GM12878 (cell line): ENCODE results near the gene PAX5. TPM values are rescaled to one million over a fixed set of nuclear protein-coding genes. Genes with fewer than 3 reads are reported as not detected.

Source experiments
- ASH2L ChIP-seq: fragments of 300-600, 200-600 bp; sonication (generic); IDR thresholded peaks from 2 replicates; pipeline ENCODE4 v1.6.1; 2017; ENCODE audit warnings: low read depth, mild to moderate bottlenecking, borderline replicate concordance
- BCLAF1 ChIP-seq: fragments of 450-650 bp; IDR thresholded peaks from 2 replicates; pipeline ENCODE4 v1.6.1; 2017; ENCODE audit warnings: antibody characterized with exemption, mild to moderate bottlenecking, moderate library complexity
- CHD2 ChIP-seq: IDR thresholded peaks from 2 replicates; pipeline ENCODE4 v1.6.1; 2011; ENCODE audit warnings: low read depth, low read length, improper control_type of control experiment, borderline replicate concordance
- EGR1 ChIP-seq, 2 experiments: IDR thresholded peaks; 1 replicate in 1 of 2; 2 replicates in 1 of 2; pipeline ENCODE4 v1.6.1; 2011 to 2012; ENCODE audit warnings: low read depth in 2 of 2, low read length in 2 of 2, borderline replicate concordance in 1 of 2, mild to moderate bottlenecking in 1 of 2, moderate library complexity in 1 of 2
- EP300 ChIP-seq, 2 experiments: fragments of 150-350 bp in 1 of 2; IDR thresholded peaks; 2 replicates each; pipeline ENCODE4 v1.6.1; 2011 to 2012; ENCODE audit warnings: low read depth in 2 of 2, low read length in 2 of 2, borderline replicate concordance in 1 of 2, improper control_type of control experiment in 1 of 2, inconsistent platforms in 1 of 2; ENCODE audit not compliant: control insufficient read depth in 1 of 2
- FOXM1 ChIP-seq: IDR thresholded peaks from 2 replicates; pipeline ENCODE4 v1.6.1; 2012; ENCODE audit warnings: low read depth, mild to moderate bottlenecking, inconsistent platforms, low read length, moderate library complexity
- IKZF2 ChIP-seq, 2 experiments: fragments of 450-650 bp; IDR thresholded peaks; 2 replicates each; pipeline ENCODE4 v1.6.1; 2017; ENCODE audit warnings: mild to moderate bottlenecking in 2 of 2, moderate library complexity in 2 of 2
- IRF3 ChIP-seq: fragments of 450-650 bp; IDR thresholded peaks from 2 replicates; pipeline ENCODE4 v1.6.1; 2014; ENCODE audit warnings: mild to moderate bottlenecking
- LARP7 ChIP-seq: fragments of 450-650 bp; IDR thresholded peaks from 2 replicates; pipeline ENCODE4 v1.6.1; 2017; ENCODE audit warnings: mild to moderate bottlenecking
- MAX ChIP-seq: IDR thresholded peaks from 2 replicates; pipeline ENCODE4 v1.6.1; 2012; ENCODE audit warnings: low read depth, low read length, improper control_type of control experiment
- MYC ChIP-seq: IDR thresholded peaks from 2 replicates; pipeline ENCODE4 v1.6.1; 2011; ENCODE audit warnings: mild to moderate bottlenecking, low read length, moderate library complexity, inconsistent platforms; ENCODE audit not compliant: insufficient read depth, insufficient replicate concordance, insufficient read length, severe bottlenecking
- NR2F1 ChIP-seq: fragments of 450-650 bp; conservative IDR thresholded peaks from 2 replicates; pipeline ENCODE4 v1.6.1; 2017; ENCODE audit warnings: mild to moderate bottlenecking
- POLR2A ChIP-seq: IDR thresholded peaks from 2 replicates; pipeline ENCODE4 v1.6.1; 2011; ENCODE audit warnings: low read depth, mild to moderate bottlenecking, low read length
- POU2F2 ChIP-seq: IDR thresholded peaks from 3 replicates; pipeline ENCODE4 v1.6.1; 2011; ENCODE audit warnings: low read depth, mild to moderate bottlenecking, low read length, borderline replicate concordance
- RCOR1 ChIP-seq: conservative IDR thresholded peaks from 2 replicates; pipeline ENCODE4 v1.6.1; 2012; ENCODE audit warnings: low read depth, low read length, improper control_type of control experiment
- SIX5 ChIP-seq: IDR thresholded peaks from 2 replicates; pipeline ENCODE4 v1.6.1; 2011; ENCODE audit warnings: mild to moderate bottlenecking, low read depth, low read length, moderate library complexity; ENCODE audit not compliant: severe bottlenecking
- SUPT20H ChIP-seq: IDR thresholded peaks from 2 replicates; pipeline ENCODE4 v1.6.1; 2011; ENCODE audit warnings: low read depth, mild to moderate bottlenecking, low read length, moderate library complexity, borderline replicate concordance; ENCODE audit not compliant: control insufficient read depth
- TCF3 ChIP-seq: IDR thresholded peaks from 2 replicates; pipeline ENCODE4 v1.6.1; 2012; ENCODE audit warnings: low read depth, mild to moderate bottlenecking, low read length, borderline replicate concordance; ENCODE audit not compliant: insufficient read depth
- YY1 ChIP-seq: IDR thresholded peaks from 2 replicates; pipeline ENCODE4 v1.6.1; 2011; ENCODE audit warnings: low read depth, mild to moderate bottlenecking, low read length
- ZNF592 ChIP-seq: fragments of 450-650 bp; IDR thresholded peaks from 2 replicates; pipeline ENCODE4 v1.6.1; 2017; ENCODE audit warnings: mild to moderate bottlenecking, moderate library complexity
- polyA plus RNA-seq, 11 experiments: library from polyadenylated mRNA; depleted of rRNA in 4 of 11; unstranded in 6 of 11; stranded (reverse) in 5 of 11; fragments of >200 nt; fragmentation: Nextera tagmentation in 4 of 11; fragmentation: Illumina TruSeq in 1 of 11; extraction: Ambion mirVana in 4 of 11; extraction: Trizol in 1 of 11; gene quantifications; 1 replicate in 1 of 11; 2 replicates in 10 of 11; pipeline versions ENCODE4 v1.2.1 to v1.2.3, GENCODE V29; 2011 to 2016; ENCODE audit warnings: inconsistent platforms in 2 of 11, missing spikeins in 2 of 11, low read depth in 1 of 11
- total RNA-seq, 4 experiments: library from RNA; depleted of rRNA in 3 of 4; stranded (reverse); fragments of >200 nt in 3 of 4; fragmentation: Illumina TruSeq in 1 of 4; extraction: Trizol in 1 of 4; gene quantifications; 2 replicates each; pipeline versions ENCODE4 v1.2.1 to v1.2.3, GENCODE V29; 2013 to 2021

Gene PAX5
- total and polyA plus RNA-seq, 10 of the 15 experiments (the other 5 are each of a cell fraction or from before 2014, with no cell fraction given) = 2.2 to 123 (median 31.9) TPM

GRCh38 chr9:36991516-36992134 is 42.4 kb downstream of the PAX5 start (continued):
- TF ChIP-seq FOXM1 (no peak), EP300 (IDR thresholded peaks at IDR 0.05; ENCODE audit: borderline replicate concordance in 1 of 2, control insufficient read depth in 1 of 2, low read depth in 2 of 2, low read length in 2 of 2) (no peak), IRF3 (no peak), TCF3 (no peak), ZNF592 (no peak), SIX5 (no peak), MAX (no peak), SUPT20H (no peak), POLR2A (no peak), IKZF2 (IDR thresholded peaks at IDR 0.05) (peak in 1 of 2 experiments; percentile 38; a peak in 1 of 4 replicates), CHD2 (no peak), MYC (no peak), LARP7 (peak; percentile 46; the same call in 1 of the 2 replicates), EGR1 (IDR thresholded peaks at IDR 0.05; ENCODE audit: borderline replicate concordance in 1 of 2, low read depth in 2 of 2, low read length in 2 of 2) (no peak), POU2F2 (no peak), YY1 (0 out of 2 replicates have a peak, but pooled peaks have one; percentile 14), RCOR1 (no peak), ASH2L (no peak), BCLAF1 (no peak), NR2F1 (no peak)
